GM06990 (cell line): Measurements from ENCODE around the gene PVALB.

Experiments
- DNase-seq: peaks from one replicate; pipeline ENCODE4 v3.0.0-alpha.2; 2011; ENCODE audit not compliant: insufficient read length; ENCODE audit errors: extremely low read depth
- H3K27me3 ChIP-seq: replicated peaks from 2 replicates; pipeline ENCODE4 v1.6.0; 2011; ENCODE audit warnings: low read length; ENCODE audit not compliant: control insufficient read depth, insufficient read depth
- H3K36me3 ChIP-seq: 2 replicates; pipeline ENCODE4 v1.5.1; 2011; ENCODE audit warnings: low read length; ENCODE audit not compliant: control insufficient read depth, insufficient read depth
- H3K4me3 ChIP-seq: replicated peaks from 2 replicates; pipeline ENCODE4 v1.5.1; 2011; ENCODE audit warnings: low read depth, mild to moderate bottlenecking, control low read depth, low read length
- TF ChIP-seq, protein P1 (sequence below): IDR thresholded peaks from 2 replicates; pipeline ENCODE4 v1.5.1; 2011; ENCODE audit warnings: low read length, control low read depth, mild to moderate bottlenecking, inconsistent platforms; ENCODE audit not compliant: insufficient read depth, poor library complexity, severe bottlenecking

Gene PVALB

DNA sequence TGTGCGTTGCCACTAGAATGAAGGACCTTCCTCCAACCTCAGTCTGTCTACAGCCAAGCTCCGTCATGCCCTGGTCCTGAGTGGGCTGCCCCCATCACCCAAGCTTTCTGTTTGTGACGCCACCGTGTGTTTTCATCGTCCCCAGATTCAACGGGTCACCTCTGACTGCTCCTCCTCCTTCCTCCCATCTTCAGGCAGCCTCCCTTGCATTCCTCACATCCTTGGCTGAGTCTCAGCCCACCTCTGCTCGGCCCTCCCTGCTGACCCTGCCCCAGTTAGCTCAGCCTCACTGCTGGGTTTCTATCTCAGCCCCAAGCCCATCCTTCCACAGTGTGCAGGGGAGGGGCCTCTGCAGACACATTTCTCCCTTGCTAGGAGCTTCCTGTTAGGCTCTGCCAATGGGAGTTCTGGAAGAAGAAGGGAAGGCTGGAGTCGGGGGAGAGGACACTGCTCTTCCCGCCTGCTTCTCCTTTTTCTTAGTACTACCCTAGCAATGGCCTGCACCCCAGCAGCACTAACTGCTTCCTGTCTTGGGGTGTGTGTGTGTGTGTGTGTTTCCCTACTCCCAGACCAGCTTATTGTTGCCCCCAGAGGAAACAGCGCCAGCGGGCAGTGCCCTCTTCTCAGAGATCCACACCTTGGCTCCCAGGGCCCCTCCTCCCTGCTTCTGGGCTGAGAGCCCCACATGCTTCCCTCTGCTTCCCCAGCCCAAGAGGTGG, 46.2 kb downstream of the PVALB start:
- TF ChIP-seq, protein P1, sequence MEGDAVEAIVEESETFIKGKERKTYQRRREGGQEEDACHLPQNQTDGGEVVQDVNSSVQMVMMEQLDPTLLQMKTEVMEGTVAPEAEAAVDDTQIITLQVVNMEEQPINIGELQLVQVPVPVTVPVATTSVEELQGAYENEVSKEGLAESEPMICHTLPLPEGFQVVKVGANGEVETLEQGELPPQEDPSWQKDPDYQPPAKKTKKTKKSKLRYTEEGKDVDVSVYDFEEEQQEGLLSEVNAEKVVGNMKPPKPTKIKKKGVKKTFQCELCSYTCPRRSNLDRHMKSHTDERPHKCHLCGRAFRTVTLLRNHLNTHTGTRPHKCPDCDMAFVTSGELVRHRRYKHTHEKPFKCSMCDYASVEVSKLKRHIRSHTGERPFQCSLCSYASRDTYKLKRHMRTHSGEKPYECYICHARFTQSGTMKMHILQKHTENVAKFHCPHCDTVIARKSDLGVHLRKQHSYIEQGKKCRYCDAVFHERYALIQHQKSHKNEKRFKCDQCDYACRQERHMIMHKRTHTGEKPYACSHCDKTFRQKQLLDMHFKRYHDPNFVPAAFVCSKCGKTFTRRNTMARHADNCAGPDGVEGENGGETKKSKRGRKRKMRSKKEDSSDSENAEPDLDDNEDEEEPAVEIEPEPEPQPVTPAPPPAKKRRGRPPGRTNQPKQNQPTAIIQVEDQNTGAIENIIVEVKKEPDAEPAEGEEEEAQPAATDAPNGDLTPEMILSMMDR: no peak
- H3K4me3 ChIP-seq: no peak overlapping the region
- H3K27me3 ChIP-seq: no peaks in the 10 kb centered on the region
- DNase-seq: no peak
- H3K36me3 ChIP-seq: no peaks in the 10 kb centered on the region; the same call in none of the 2 replicates

DNA sequence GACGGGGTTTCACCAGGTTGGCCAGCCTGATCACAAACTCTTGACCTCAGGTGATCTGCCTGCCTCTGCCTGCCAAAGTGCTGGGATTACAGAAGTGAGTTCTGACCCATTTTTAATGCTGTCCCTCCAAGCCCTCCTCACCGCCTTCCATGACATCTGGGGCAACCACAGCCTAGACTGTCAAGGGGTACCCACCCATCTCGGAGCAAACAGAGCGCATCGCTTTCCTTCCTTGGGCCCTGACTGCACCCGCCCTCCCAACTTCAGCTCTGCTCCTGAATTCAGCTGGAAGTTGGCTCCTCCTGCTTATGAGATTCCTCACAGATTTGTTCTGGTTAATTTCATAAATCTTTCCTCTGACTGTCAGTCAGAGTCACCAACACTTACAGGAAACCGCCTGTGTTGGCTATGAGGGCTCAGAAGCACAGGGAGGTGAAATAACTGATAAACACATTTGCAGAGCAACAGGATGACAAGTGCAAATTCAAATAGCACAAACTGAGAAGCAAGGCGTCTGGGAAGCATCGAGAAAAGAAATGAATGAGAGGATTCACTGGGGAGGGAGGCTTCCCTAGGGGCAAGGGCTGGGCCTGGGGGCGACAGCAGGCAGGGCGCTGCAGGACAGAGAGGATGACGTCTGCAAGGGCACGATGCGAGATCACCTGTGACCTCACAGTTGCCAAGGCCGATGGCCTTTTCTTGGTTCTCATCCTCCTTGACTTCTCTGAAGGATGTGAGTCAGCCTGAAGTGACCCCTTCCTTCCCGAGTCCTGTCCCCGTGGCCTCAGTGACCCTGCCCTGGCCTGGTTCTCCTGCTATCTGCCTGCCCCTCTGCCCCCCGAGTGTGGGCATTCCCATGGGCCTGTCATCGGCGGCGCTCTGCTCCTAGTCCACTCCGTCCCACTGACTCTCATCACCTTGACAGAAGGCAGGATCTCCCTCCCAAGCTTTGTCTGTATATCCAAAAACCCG, 47.0 kb downstream of the PVALB start:
- Histone ChIP-seq H3K27me3 (no peaks in the 10 kb centered on the region), H3K36me3 (no peaks in the 10 kb centered on the region; the same call in none of the 2 replicates), H3K4me3 (no peak overlapping the region)
- TF ChIP-seq, protein P1: no peak
- no peak for DNase-seq

DNA sequence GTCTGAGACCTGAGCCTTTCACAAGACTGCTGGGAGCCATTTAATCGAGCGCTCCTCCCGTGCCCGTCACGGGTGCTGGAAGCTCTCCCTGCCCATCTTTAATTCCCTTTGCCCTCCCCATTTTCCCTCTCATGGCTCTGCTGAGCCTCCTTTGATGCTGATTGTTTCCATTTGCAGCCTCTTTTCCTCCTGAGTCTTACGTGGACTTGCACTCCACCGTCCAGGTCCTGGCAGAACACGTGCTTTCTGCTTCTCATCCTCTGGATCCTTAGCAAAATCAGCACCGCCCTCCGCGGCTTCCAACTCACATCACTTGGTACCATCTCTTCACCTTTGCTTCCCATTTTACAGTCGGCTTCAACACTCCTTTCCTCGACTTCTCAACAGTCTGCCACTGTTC, 48.2 kb downstream of the PVALB start:
- no peaks in the 10 kb centered on the region; the same call in none of the 2 replicates for H3K36me3 ChIP-seq
- DNase-seq: no peak
- no peak overlapping the region for H3K4me3 ChIP-seq
- TF ChIP-seq, protein P1: no peak
- no peaks in the 10 kb centered on the region for H3K27me3 ChIP-seq

DNA sequence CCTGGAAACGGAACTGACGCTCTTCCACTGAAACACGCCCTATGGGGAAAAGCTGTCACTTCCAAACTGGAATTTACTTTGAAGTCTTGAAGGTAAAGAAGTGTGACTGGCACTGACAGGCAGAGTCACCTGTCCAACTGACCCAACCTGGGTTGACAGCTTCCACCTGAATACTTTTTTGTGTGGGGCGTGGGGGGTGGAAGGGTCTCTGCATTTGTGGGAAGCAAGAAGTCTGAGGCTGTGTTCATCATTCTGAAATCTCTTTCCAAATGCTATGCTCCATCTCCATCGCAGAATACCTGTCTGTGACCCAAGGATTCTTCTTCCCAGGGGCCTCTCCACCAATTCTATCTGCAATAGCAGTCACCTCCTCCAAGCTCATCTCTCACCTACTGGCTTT, 48.7 kb downstream of the PVALB start:
- TF ChIP-seq, protein P1: no peak
- no peak for DNase-seq
- no peak overlapping the region for H3K4me3 ChIP-seq
- no peaks in the 10 kb centered on the region; the same call in none of the 2 replicates for H3K36me3 ChIP-seq
- H3K27me3 ChIP-seq: no peaks in the 10 kb centered on the region

DNA sequence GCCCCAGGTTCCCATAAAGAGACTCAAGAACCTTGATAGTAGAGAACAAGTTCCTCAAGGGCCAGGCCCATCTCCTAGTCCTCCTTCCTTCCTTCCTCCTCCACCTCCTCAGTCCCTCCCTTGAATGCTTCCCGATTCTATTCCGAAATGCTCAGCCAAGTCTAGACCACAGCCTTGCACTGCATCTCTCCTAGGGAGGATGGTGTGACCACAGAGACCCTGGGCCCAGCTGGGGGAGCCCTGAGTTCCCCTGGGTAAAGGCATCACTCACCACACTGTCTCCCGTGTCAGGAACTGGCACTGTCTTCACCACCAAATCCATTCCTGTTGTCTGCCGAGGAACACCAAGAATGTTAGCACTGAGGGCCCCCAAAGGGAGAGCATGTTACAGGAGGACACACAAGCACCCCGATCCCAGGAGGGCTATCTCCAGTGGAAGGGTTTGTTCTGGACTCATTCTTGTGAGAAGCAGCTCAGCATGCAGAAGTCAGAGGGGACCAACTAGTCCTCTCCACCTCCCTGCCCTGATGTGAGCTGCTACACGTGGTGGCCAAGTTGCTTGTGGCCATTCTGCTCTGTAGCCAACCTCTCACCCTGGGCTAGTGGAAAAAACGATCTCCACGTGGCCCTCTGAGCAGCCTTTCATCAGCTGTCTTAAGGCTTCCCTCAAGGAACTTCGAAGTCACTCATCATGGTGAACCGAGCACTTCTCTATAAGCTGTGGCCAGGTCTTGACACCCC, 49.6 kb downstream of the PVALB start:
- Histone ChIP-seq H3K27me3 (no peaks in the 10 kb centered on the region), H3K36me3 (no peaks in the 10 kb centered on the region; the same call in none of the 2 replicates), H3K4me3 (no peak overlapping the region)
- no peak for DNase-seq
- TF ChIP-seq, protein P1: no peak
